Fibroblast of mammary gland (primary cell): ENCODE measurements around the gene PODXL2.
A peak's percentile ranks its signal among the peaks of the same experiment; 100 is the strongest.
"Not testable (repeated sequence)": the region's sequence is repeated elsewhere in the genome, so short reads cannot be mapped to it uniquely, and the experiment has no call there.

ENCODE experiments used
- DNase-seq: peaks from one replicate; pipeline ENCODE4 v3.0.0-alpha.2; 2010; ENCODE audit warnings: low read depth
- H3K4me3 ChIP-seq: 2 replicates; pipeline ENCODE4 v1.5.1; 2011; ENCODE audit warnings: low read depth, mild to moderate bottlenecking, low read length, moderate library complexity; ENCODE audit not compliant: control insufficient read depth
- CTCF ChIP-seq: conservative IDR thresholded peaks from 2 replicates; pipeline ENCODE4 v1.5.1; 2011; ENCODE audit warnings: low read depth, low read length, inconsistent platforms; ENCODE audit not compliant: control insufficient read depth, insufficient read depth

The PODXL2 gene

GRCh38 chr3:127650236-127650635, 21.3 kb downstream of the PODXL2 start:
- no peak for DNase-seq
- no peak for TF ChIP-seq CTCF
- H3K4me3 ChIP-seq, result no peak overlapping the region

GRCh38 chr3:127651516-127652172, 22.7 kb downstream of the PODXL2 start:
- DNase-seq, result no peak
- no peak overlapping the region for H3K4me3 ChIP-seq

GRCh38 chr3:127652246-127652995, 23.4 kb downstream of the PODXL2 start:
- peak; percentile 56 for DNase-seq
- no peak overlapping the region for H3K4me3 ChIP-seq
- TF ChIP-seq CTCF, result peak; percentile 89

More at GRCh38 chr3:127651516-127652172, 22.7 kb downstream of the PODXL2 start:
- TF ChIP-seq CTCF, result no peak

GRCh38 chr3:127654374-127654773, 25.4 kb downstream of the PODXL2 start:
- H3K4me3 ChIP-seq, result no peak overlapping the region
- DNase-seq, result no peak
- TF ChIP-seq CTCF, result no peak

- not testable (repeated sequence) for DNase-seq, H3K4me3 ChIP-seq
Measured at GRCh38 chr3:127654993-127655392, 26.0 kb downstream of the PODXL2 start.

- peak; percentile 62 for DNase-seq
- no peak for TF ChIP-seq CTCF
- no peak overlapping the region for H3K4me3 ChIP-seq
Measured at GRCh38 chr3:127655641-127656040, 26.7 kb downstream of the PODXL2 start.

GRCh38 chr3:127656906-127657305, 27.9 kb downstream of the PODXL2 start:
- TF ChIP-seq CTCF, result no peak
- no peak overlapping the region for H3K4me3 ChIP-seq
- DNase-seq, result no peak
